Measurements from ENCODE around the gene FKBP7.

FKBP7 gene

DNA sequence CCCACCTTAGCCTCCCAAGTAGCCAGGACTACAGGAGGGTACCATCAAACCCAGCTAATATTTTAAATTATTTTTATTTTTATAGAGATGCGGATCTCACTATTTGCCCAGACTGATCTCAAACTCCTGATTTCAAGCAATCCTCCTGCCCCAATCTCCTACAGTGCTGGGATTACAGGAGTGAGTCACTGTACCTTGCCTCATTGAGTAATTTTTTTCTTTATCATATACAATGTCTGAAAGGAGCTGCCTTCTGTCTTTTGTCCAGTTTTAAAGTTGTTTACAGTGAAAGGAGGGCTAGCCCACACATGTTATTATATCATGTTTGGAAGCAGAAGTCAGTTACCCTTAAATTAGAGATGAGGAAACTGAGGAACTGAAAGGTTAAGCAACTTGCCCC, 60.0 kb downstream of the FKBP7 start:
- no peak for TF ChIP-seq CTCF (conservative IDR thresholded peaks at IDR 0.05; ENCODE audit: low read depth, low read length)
- no peak overlapping the region for H3K4me3 ChIP-seq (ENCODE audit: low read depth, low read length)
- peak; percentile 45 for DNase-seq (ENCODE audit: low read depth)

- TF ChIP-seq CTCF (conservative IDR thresholded peaks at IDR 0.05; ENCODE audit: low read depth, low read length): no peak
- no peak overlapping the region for H3K4me3 ChIP-seq (ENCODE audit: low read depth, low read length)
- no peak for DNase-seq (ENCODE audit: low read depth)
These were observed 60.5 kb downstream of the FKBP7 start for GRCh38 chr2:178417916-178418315.

GRCh38 chr2:178415979-178416378, 62.4 kb downstream of the FKBP7 start:
- no peak for TF ChIP-seq CTCF (conservative IDR thresholded peaks at IDR 0.05; ENCODE audit: low read depth, low read length)

DNA sequence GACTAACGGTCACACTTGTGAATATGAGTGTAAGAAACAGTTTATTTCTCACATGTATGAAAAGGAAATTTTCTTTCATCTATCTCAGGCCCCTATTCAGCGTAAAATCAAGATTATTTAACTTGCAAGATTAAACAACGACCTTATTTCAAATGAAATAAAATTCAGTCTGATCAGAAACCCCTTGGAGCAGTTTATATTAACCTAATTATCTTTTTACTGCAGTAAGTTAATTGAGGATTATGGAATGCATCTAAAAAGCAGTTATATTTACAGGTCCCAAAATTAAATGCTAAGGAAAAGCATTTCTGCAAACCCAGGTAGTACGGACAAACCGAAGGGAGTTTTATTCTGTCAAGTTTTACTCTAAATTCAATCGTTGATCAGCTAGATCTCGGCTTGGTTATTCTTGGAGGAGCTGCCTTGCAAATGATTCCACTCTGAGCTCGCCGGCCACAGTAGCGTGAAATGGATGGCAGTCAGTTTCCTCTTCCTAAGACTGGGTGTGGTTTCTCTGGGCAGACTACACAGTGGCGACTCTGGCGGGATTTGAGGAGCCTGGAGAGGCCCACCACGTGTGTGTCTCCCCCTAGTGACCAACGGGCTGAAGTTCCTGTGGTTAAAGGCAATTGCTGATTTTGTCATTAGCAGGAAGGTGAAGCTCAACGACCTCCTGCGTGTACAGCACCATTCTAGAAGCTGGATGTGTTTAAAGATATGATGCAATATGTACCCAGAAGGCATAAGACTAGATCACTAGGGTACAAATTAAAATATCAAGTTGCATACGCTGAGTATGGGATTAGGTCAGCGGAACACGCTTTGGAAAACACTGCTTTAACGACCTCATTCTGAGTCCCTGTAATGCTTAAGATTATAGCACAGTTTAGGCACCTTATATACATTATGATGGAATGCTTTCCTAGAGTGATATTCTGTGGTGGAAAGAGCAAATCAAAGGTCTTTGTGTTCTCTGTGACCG, 63.8 kb downstream of the FKBP7 start:
- DNase-seq (ENCODE audit: low read depth): peak; percentile 98
- TF ChIP-seq CTCF (conservative IDR thresholded peaks at IDR 0.05; ENCODE audit: low read depth, low read length): peak; percentile 97

More at GRCh38 chr2:178415979-178416378, 62.4 kb downstream of the FKBP7 start:
- no peak overlapping the region for H3K4me3 ChIP-seq (ENCODE audit: low read depth, low read length)
- DNase-seq (ENCODE audit: low read depth): no peak

More for the DNA sequence above, 63.8 kb downstream of the FKBP7 start:
- H3K4me3 ChIP-seq (ENCODE audit: low read depth, low read length): peak overlapping the region; percentile 73

Measured in choroid plexus epithelial cell (primary cell).